ENCODE data around the gene ZNF80.

GRCh38 chr3:114206342-114206741, 31.0 kb downstream of the ZNF80 start:
- TF ChIP-seq POLR2A (IDR thresholded peaks at IDR 0.05), result no peak
- TF ChIP-seq CTCF (IDR thresholded peaks at IDR 0.05 in 8 of 11, conservative IDR thresholded peaks at IDR 0.05 in 3 of 11), result no peak

All from spleen (tissue), 7 donors.